Lung (tissue), 12 donors: ENCODE data around the gene TBX3. TPM values are rescaled to one million over a fixed set of nuclear protein-coding genes. Genes with fewer than 3 reads are reported as not detected.

Experiments
- ATAC-seq: fragments of 200-7000 bp; cut with Tn5 transposase; one replicate; pipeline ENCODE4 v1.9.1; 2020; ENCODE audit warnings: moderate number of reproducible peaks; ENCODE audit not compliant: insufficient read depth, low FRiP score
- DNase-seq, 3 donors: peaks; one replicate each; pipeline ENCODE4 v3.0.0-alpha.2; 2013 to 2017
- H3K27ac ChIP-seq, 2 donors: one replicate each; pipeline ENCODE4 v1.5.1; 2013; ENCODE audit warnings: mild to moderate bottlenecking in 2 of 2, moderate library complexity in 2 of 2, control low read depth in 1 of 2, inconsistent platforms in 1 of 2, low read depth in 1 of 2, low read length in 1 of 2
- H3K27me3 ChIP-seq, 3 donors: one replicate each; pipeline ENCODE4 v1.5.1; 2013; ENCODE audit warnings: low read length in 2 of 3; ENCODE audit not compliant: control insufficient read depth in 3 of 3, insufficient read depth in 3 of 3
- H3K36me3 ChIP-seq, 4 donors: one replicate each; pipeline ENCODE4 v1.5.1; 2013; ENCODE audit warnings: low read length in 4 of 4, mild to moderate bottlenecking in 1 of 4, moderate library complexity in 1 of 4; ENCODE audit not compliant: control insufficient read depth in 4 of 4, insufficient read depth in 4 of 4
- H3K4me1 ChIP-seq, 5 donors: one replicate each; pipeline ENCODE4 v1.5.1; 2013; ENCODE audit warnings: low read length in 5 of 5, mild to moderate bottlenecking in 2 of 5, moderate library complexity in 1 of 5; ENCODE audit not compliant: control insufficient read depth in 5 of 5, insufficient read depth in 5 of 5
- H3K4me3 ChIP-seq: one replicate; pipeline ENCODE4 v1.5.1; 2013; ENCODE audit warnings: mild to moderate bottlenecking, control low read depth, moderate library complexity
- H3K9ac ChIP-seq, 2 donors: one replicate each; pipeline ENCODE4 v1.5.1; 2013; ENCODE audit warnings: low read length in 2 of 2, control low read depth in 1 of 2; ENCODE audit not compliant: insufficient read depth in 1 of 2
- H3K9me3 ChIP-seq, 4 donors: one replicate each; pipeline ENCODE4 v1.5.1; 2013; ENCODE audit warnings: low read length in 3 of 4, mild to moderate bottlenecking in 1 of 4, moderate library complexity in 1 of 4; ENCODE audit not compliant: control insufficient read depth in 4 of 4, insufficient read depth in 3 of 4
- CTCF ChIP-seq: IDR thresholded peaks from 2 replicates; pipeline ENCODE4 v1.5.1; 2012; ENCODE audit warnings: mild to moderate bottlenecking; ENCODE audit errors: control extremely low read depth, extremely low read depth
- WGBS, 2 donors: extraction: QIAGEN DNeasy Blood & Tissue Kit; methylation state at CpG; one replicate each; pipeline ENCODE4 v1.1.7; 2013; 5-methylcytosine and 5-hydroxymethylcytosine counted together
- polyA plus RNA-seq, 2 donors: library from polyadenylated mRNA; stranded (reverse); fragments of 200-250 nt; gene quantifications; one replicate each; pipeline ENCODE4 v1.2.1, GENCODE V29; 2013
- total RNA-seq, 2 donors: library from RNA; depleted of rRNA in 1 of 2; stranded (reverse); fragments of >200 nt in 1 of 2; gene quantifications; one replicate each; pipeline ENCODE4 v1.2.1, GENCODE V29; 2014 to 2021
- donor health status: control.
- donor health status: control.
- donor health status: Bipolar disorder and iron deficiency.
- donor health status: healthy.
- donor health status: DM: yes; HTN: yes; CAD: no.

Gene TBX3
- total and polyA plus RNA-seq, 4 donors: 19.3 to 126 (median 39.6) TPM

DNA sequence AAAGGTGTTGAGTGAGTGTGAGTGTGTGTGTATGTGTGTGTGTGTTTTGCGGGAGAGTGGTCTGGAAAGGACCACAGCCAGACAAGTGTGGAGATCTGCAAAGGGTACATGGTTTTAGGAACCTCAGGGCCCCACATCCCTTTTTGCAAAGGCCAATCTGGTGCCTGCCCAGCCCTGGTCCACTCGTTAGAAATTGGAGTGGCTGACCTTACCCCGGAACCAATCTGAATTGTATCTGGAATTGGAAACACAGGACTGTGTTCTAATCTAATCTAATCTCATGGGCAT is 11.3 kb upstream of the TBX3 start:
- ATAC-seq (no peak), DNase-seq (peak in 1 of 3 donors; percentile 12)
- Histone ChIP-seq H3K9me3 (peaks cover 0 to 3% (median 0%) of the 10 kb centered on the region in 4 donors), H3K27me3 (peaks cover 0 to 90% (median 36%) of the 10 kb centered on the region in 3 donors), H3K9ac (no peak overlapping the region), H3K36me3 (no peaks in the 10 kb centered on the region), H3K4me1 (peaks cover 0 to 51% (median 12%) of the 10 kb centered on the region in 5 donors), H3K27ac (no peak overlapping the region), H3K4me3 (no peak overlapping the region)
- TF ChIP-seq CTCF: no peak
- 32 to 42% methylated on average over 3 of the region's 3 CpGs for WGBS, 2 donors

GRCh38 chr12:114694436-114695304 is 10.7 kb upstream of the TBX3 start:
- Histone ChIP-seq H3K9ac (no peak overlapping the region), H3K9me3 (peaks cover 0 to 2% (median 0%) of the 10 kb centered on the region in 4 donors), H3K4me1 (peaks cover 0 to 55% (median 12%) of the 10 kb centered on the region in 5 donors), H3K27me3 (peaks cover 0 to 86% (median 31%) of the 10 kb centered on the region in 3 donors), H3K4me3 (no peak overlapping the region), H3K36me3 (no peaks in the 10 kb centered on the region), H3K27ac (no peak overlapping the region)
- DNase-seq (peak in 1 of 3 donors; percentile 4), ATAC-seq (no peak)
- no peak for TF ChIP-seq CTCF
- WGBS, 2 donors: 35 to 57% methylated on average over 12 of the region's 12 CpGs

- no peak for TF ChIP-seq CTCF
- Histone ChIP-seq H3K36me3 (no peaks in the 10 kb centered on the region), H3K27ac (no peak overlapping the region), H3K4me1 (peaks cover 0 to 63% (median 12%) of the 10 kb centered on the region in 5 donors), H3K9ac (peak overlapping the region in 1 of 2 donors; percentile 87), H3K4me3 (no peak overlapping the region), H3K9me3 (no peaks in the 10 kb centered on the region), H3K27me3 (peaks cover 0 to 84% (median 27%) of the 10 kb centered on the region in 3 donors)
- WGBS, 2 donors: 26 to 43% methylated on average over 6 of the region's 6 CpGs
- DNase-seq (peak in 1 of 3 donors; percentile 24), ATAC-seq (no peak)
These were observed 9.6 kb upstream of the TBX3 start for GRCh38 chr12:114693532-114693931.
